Prostate gland (tissue), 2 donors: ENCODE data around the gene ARL3. TPM values are rescaled to one million over a fixed set of nuclear protein-coding genes. Genes with fewer than 3 reads are reported as not detected.

Experiments
- DNase-seq: peaks from one replicate; pipeline ENCODE4 v3.0.0-alpha.2; 2019; ENCODE audit warnings: low spot score
- H3K27ac ChIP-seq, 2 donors: fragments of 200-600 bp; sonication (generic); 2 replicates each; pipeline ENCODE4 v1.5.1; 2017 to 2019
- H3K27me3 ChIP-seq: fragments of 200-600 bp; sonication (generic); replicated peaks from 2 replicates; pipeline ENCODE4 v1.5.1; 2019; ENCODE audit not compliant: insufficient read depth
- H3K36me3 ChIP-seq, 2 donors: fragments of 200-600 bp; sonication (generic); 1 replicate in 1 of 2; 2 replicates in 1 of 2; pipeline versions ENCODE4 v1.5.1 to v1.8.1; 2017 to 2019
- H3K4me1 ChIP-seq: fragments of 200-600 bp; sonication (generic); replicated peaks from 2 replicates; pipeline ENCODE4 v1.5.1; 2019
- H3K4me3 ChIP-seq, 2 donors: fragments of 200-600 bp; sonication (generic); 2 replicates each; pipeline ENCODE4 v1.5.1; 2017 to 2019
- H3K9me3 ChIP-seq: fragments of 200-600 bp; sonication (generic); 2 replicates; pipeline ENCODE4 v1.5.1; 2017
- CTCF ChIP-seq, 4 experiments: fragments of 200-600 bp in 2 of 4; fragments of 450-650 bp in 2 of 4; sonication (generic) in 2 of 4; IDR thresholded peaks; 1 replicate in 3 of 4; 2 replicates in 1 of 4; pipeline ENCODE4 v1.5.1; 2016 to 2019; ENCODE audit warnings: antibody characterized with exemption in 4 of 4, mild to moderate bottlenecking in 2 of 4, moderate library complexity in 2 of 4
- POLR2A ChIP-seq: fragments of 450-650 bp; IDR thresholded peaks from one replicate; pipeline ENCODE4 v1.6.1; 2016; ENCODE audit warnings: antibody characterized with exemption, mild to moderate bottlenecking
- POLR2AphosphoS5 ChIP-seq: sonication (generic); formaldehyde crosslinking; IDR thresholded peaks from one replicate; pipeline ENCODE4 v1.6.1; 2017; ENCODE audit warnings: antibody characterized with exemption
- WGBS: methylation state at CpG from one replicate; pipeline ENCODE4 v1.1.5; 2018; 5-methylcytosine and 5-hydroxymethylcytosine counted together
- intact Hi-C: fragments of 100-400 bp; cut with DNase I; formaldehyde crosslinking; loops from one replicate; pipeline ENCODE4 v1.14.2; 2022
- total RNA-seq, 2 donors: library from RNA; depleted of rRNA; stranded (reverse); fragments of >200 nt; gene quantifications; one replicate each; pipeline ENCODE4 v1.1.0, GENCODE V29; 2016

The ARL3 gene
- total RNA-seq, 2 donors from 2014 or later = 8.0 to 8.5 TPM

- no peak overlapping the region for H3K27ac ChIP-seq
- no peak for DNase-seq
- intact Hi-C loops = no loop called here
- no peaks in the 10 kb centered on the region for H3K36me3 ChIP-seq
- 65% methylated on average over 22 of the region's 22 CpGs for WGBS
- no peak overlapping the region for H3K4me3 ChIP-seq
- TF ChIP-seq POLR2A = no peak
- TF ChIP-seq POLR2AphosphoS5 = no peak
- no peak for TF ChIP-seq CTCF (IDR thresholded peaks at IDR 0.05)
- H3K9me3 ChIP-seq = no peaks in the 10 kb centered on the region
- no peaks in the 10 kb centered on the region for H3K27me3 ChIP-seq
- peaks cover 4% of the 10 kb centered on the region for H3K4me1 ChIP-seq
These were observed 84.3 kb downstream of the ARL3 start for GRCh38 chr10:102629661-102630614.

- Histone ChIP-seq H3K36me3 (no peaks in the 10 kb centered on the region), H3K27ac (peak overlapping the region; percentile 64 to 73), H3K4me3 (no peak overlapping the region), H3K27me3 (no peaks in the 10 kb centered on the region), H3K9me3 (no peaks in the 10 kb centered on the region), H3K4me1 (peaks cover 4% of the 10 kb centered on the region)
- TF ChIP-seq CTCF (IDR thresholded peaks at IDR 0.05) (no peak), POLR2A (no peak), POLR2AphosphoS5 (no peak)
- no peak for DNase-seq
- WGBS = 59% methylated on average over 11 of the region's 11 CpGs
- intact Hi-C loops = no loop called here
These were observed 85.7 kb downstream of the ARL3 start for GRCh38 chr10:102628451-102628911.

GRCh38 chr10:102627736-102628293 is 86.4 kb downstream of the ARL3 start:
- peaks cover 4% of the 10 kb centered on the region for H3K4me1 ChIP-seq
- H3K4me3 ChIP-seq = no peak overlapping the region
- 64% methylated on average over 8 of the region's 9 CpGs for WGBS
- peak overlapping the region; percentile 64 to 73 for H3K27ac ChIP-seq
- no peak for DNase-seq
- H3K9me3 ChIP-seq = no peaks in the 10 kb centered on the region
- intact Hi-C loops = no loop called here
- TF ChIP-seq POLR2AphosphoS5 (no peak), POLR2A (no peak), CTCF (IDR thresholded peaks at IDR 0.05) (no peak)
- no peaks in the 10 kb centered on the region for H3K27me3 ChIP-seq
- no peaks in the 10 kb centered on the region for H3K36me3 ChIP-seq

- Histone ChIP-seq H3K4me3 (no peak overlapping the region), H3K27me3 (no peaks in the 10 kb centered on the region), H3K27ac (peak overlapping the region; percentile 64 to 73), H3K9me3 (no peaks in the 10 kb centered on the region), H3K36me3 (no peaks in the 10 kb centered on the region), H3K4me1 (peaks cover 6% of the 10 kb centered on the region)
- TF ChIP-seq POLR2AphosphoS5 (no peak), POLR2A (no peak), CTCF (IDR thresholded peaks at IDR 0.05) (no peak)
- intact Hi-C loops = no loop called here
- WGBS = 52% methylated on average over 12 of the region's 12 CpGs
- no peak for DNase-seq
These were observed 86.9 kb downstream of the ARL3 start for GRCh38 chr10:102627291-102627735.
